WTC11 (cell line): ENCODE data around the gene KCNMB3.

Experiments
- AFF4 ChIP-seq: sonication (generic); formaldehyde crosslinking; IDR thresholded peaks from 2 replicates; pipeline ENCODE4 v1.8.1; 2023; ENCODE audit warnings: mild to moderate bottlenecking, missing genetic modification reagents, borderline replicate concordance
- CTCF ChIP-seq: fragments of 200-600 bp; IDR thresholded peaks from 2 replicates; pipeline ENCODE4 v1.8.0; 2022; ENCODE audit warnings: antibody characterized with exemption
- HMGXB4 ChIP-seq: sonication (generic); formaldehyde crosslinking; IDR thresholded peaks from 2 replicates; pipeline ENCODE4 v1.8.1; 2023; ENCODE audit warnings: mild to moderate bottlenecking, moderate library complexity, missing genetic modification reagents
- TCF7 ChIP-seq: sonication (generic); formaldehyde crosslinking; IDR thresholded peaks from 2 replicates; pipeline ENCODE4 v1.8.0; 2022; ENCODE audit warnings: mild to moderate bottlenecking, low read depth, missing genetic modification reagents, moderate library complexity
- ZNF263 ChIP-seq: sonication (generic); formaldehyde crosslinking; IDR thresholded peaks from 2 replicates; pipeline ENCODE4 v1.8.1; 2022; ENCODE audit warnings: low read depth, mild to moderate bottlenecking, moderate library complexity, missing genetic modification reagents

GRCh38 chr3:179260949-179261765, 10.2 kb upstream of the KCNMB3 start:
- no peak for TF ChIP-seq ZNF263 (CRISPR knock-in tag)
- TF ChIP-seq TCF7 (CRISPR knock-in tag) = no peak
- 0 out of 2 replicates have a peak, but pooled peaks have one; percentile 60 for TF ChIP-seq HMGXB4 (CRISPR knock-in tag)
- TF ChIP-seq CTCF = no peak
- no peak for TF ChIP-seq AFF4
